AG04449 (cell line): Measurements from ENCODE around the gene KIAA0040.

ENCODE experiments used
- CTCF ChIA-PET: fragments of 350-600 bp; formaldehyde crosslinking; extraction: SDS; loops from one replicate; lab custom pipeline; 2021; ENCODE audit warnings: antibody characterized with exemption; lab: Yijun Ruan, JAX
- POLR2A ChIA-PET: fragments of 400-600, 350-600 bp; formaldehyde crosslinking; extraction: SDS; loops from one replicate; lab custom pipeline; 2020; ENCODE audit warnings: antibody characterized with exemption, inconsistent platforms; lab: Yijun Ruan, JAX
- DNase-seq: peaks from one replicate; pipeline ENCODE4 v3.0.0-alpha.2; 2010; ENCODE audit warnings: low read depth, low spot score
- H3K4me3 ChIP-seq: 2 replicates; pipeline ENCODE4 v1.5.1; 2011; ENCODE audit warnings: low read depth, mild to moderate bottlenecking, control low read depth, low read length
- TF ChIP-seq, protein P1 (sequence below): IDR thresholded peaks from one replicate; pipeline ENCODE4 v1.5.1; 2011; ENCODE audit warnings: mild to moderate bottlenecking, moderate library complexity, low read length, control low read depth, inconsistent platforms; ENCODE audit not compliant: insufficient read depth; ENCODE audit errors: missing control alignments

KIAA0040 gene

DNA sequence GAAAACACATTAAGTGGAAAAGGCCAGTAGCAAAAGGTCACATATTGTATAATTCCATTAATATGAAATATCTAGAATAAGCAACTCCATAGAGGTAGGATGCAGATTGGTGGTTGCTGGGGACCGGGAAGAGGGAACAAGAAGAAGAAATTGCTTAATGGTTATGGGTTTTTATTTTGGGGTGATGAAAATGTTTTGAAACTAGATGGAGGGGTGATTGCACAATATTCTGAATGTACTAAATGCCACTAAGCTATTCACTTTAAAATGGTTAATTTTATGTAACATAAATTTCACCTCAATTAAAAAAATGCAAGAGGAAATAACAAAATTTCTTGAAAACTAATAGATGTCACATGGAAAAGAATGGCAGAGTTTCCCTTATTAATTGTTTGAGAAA lies 6.7 kb downstream of the KIAA0040 start:
- CTCF ChIA-PET, result no interaction called here
- POLR2A ChIA-PET, result no interaction called here
- H3K4me3 ChIP-seq, result no peak overlapping the region
- TF ChIP-seq, protein P1, sequence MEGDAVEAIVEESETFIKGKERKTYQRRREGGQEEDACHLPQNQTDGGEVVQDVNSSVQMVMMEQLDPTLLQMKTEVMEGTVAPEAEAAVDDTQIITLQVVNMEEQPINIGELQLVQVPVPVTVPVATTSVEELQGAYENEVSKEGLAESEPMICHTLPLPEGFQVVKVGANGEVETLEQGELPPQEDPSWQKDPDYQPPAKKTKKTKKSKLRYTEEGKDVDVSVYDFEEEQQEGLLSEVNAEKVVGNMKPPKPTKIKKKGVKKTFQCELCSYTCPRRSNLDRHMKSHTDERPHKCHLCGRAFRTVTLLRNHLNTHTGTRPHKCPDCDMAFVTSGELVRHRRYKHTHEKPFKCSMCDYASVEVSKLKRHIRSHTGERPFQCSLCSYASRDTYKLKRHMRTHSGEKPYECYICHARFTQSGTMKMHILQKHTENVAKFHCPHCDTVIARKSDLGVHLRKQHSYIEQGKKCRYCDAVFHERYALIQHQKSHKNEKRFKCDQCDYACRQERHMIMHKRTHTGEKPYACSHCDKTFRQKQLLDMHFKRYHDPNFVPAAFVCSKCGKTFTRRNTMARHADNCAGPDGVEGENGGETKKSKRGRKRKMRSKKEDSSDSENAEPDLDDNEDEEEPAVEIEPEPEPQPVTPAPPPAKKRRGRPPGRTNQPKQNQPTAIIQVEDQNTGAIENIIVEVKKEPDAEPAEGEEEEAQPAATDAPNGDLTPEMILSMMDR, result no peak
- no peak for DNase-seq

DNA sequence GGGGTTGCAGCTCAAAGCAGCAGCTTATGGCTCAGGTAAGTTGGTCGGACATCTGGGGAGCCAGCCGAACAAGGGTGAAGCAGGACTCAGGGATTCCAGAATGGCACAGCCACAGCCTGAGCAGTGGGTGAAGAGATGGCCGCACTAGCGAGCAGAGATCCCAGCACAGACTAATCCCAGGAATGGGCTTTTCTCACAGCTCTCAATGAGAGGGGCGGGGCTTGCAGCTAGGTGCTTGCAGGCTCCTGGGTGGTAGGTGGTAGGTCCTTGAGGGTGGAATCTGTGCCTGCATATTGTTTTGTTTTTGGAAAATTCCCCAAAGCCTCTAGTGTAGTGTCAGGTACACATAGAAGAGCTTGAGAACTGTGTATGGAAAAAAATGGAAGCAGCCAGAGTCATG lies 9.0 kb downstream of the KIAA0040 start:
- no peak for DNase-seq
- POLR2A ChIA-PET, result no interaction called here
- TF ChIP-seq, protein P1, result no peak
- CTCF ChIA-PET, result interaction anchor here (2.3 kb wide), 1 partner anchor 32 kb away, joined by 6 read pairs; no protein-coding TSS in a partner anchor
- H3K4me3 ChIP-seq, result no peak overlapping the region

DNA sequence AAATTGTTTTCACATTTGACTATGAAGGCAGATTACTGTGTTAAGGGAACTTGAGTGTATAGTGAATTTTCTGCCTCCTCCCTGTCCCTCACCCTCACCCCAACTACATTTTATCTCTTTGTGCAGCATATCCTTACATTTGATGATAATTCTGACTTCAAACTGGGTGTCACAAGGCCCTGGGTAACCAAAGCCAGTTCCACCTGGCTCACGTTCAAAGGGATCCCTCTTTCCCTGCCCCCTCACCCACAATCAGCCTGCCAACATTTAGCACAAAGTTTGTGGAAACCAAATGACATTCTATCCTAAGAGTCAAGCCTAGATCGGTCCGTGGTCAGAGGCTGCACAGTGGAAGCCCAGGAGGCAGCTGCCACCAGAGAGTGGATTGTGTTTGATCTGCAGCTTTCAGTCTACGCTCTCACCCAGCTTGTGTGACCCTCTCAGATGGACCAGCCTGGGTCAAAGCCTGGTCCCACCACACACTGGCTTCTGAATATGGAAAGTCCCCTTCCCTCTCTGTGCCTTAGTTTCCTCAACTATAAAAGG lies 10.3 kb downstream of the KIAA0040 start:
- DNase-seq, result no peak
- POLR2A ChIA-PET, result no interaction called here
- TF ChIP-seq, protein P1, result no peak
- CTCF ChIA-PET, result interaction anchor here (2.3 kb wide), 1 partner anchor 30 kb away, joined by 6 read pairs; no protein-coding TSS in a partner anchor
- no peak overlapping the region for H3K4me3 ChIP-seq

DNA sequence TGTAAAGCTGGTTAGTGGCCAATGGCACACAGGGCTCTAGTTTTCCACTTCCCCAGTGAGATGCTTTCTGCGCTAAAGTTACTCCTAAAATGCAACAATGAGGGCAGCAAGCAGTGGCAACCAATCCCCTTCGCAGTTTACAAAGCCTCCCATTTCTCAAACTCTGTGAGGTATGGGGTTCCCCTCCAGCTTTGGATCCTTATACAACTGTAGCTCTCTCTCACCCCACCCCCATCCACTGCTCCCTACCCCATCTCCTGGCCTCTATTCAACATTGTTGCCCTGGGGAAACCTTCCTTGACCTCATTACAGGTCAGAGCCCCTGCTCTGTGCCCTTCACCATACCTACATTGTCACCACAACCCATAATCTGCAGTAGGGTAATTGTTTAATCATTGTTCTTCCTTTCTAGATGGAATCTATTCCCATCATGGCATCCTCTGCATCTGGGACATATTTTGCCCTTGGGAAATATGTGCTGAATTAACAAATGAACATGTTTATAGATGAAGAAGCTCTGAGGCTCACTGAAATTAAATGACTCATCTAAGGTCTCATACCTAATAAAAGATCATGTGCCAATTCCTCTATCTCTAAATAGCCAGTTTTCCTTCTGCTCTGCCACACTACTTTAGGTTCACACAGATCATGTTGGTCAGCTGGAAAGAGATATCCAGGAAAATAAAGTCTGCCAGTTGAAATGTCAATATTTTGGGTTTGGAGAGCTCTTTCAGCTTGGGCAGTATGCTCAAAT lies 12.6 kb downstream of the KIAA0040 start:
- POLR2A ChIA-PET, result interaction anchor here (0.7 kb wide), 1 partner anchor 47 kb away, joined by 3 read pairs; no protein-coding TSS in a partner anchor
- no peak for DNase-seq
- TF ChIP-seq, protein P1, result no peak
- CTCF ChIA-PET, result interaction anchor here (1.1 to 1.4 kb wide), 2 partner anchors 25 to 28 kb away, joined by 3 read pairs; no protein-coding TSS in a partner anchor
- no peak overlapping the region for H3K4me3 ChIP-seq

DNA sequence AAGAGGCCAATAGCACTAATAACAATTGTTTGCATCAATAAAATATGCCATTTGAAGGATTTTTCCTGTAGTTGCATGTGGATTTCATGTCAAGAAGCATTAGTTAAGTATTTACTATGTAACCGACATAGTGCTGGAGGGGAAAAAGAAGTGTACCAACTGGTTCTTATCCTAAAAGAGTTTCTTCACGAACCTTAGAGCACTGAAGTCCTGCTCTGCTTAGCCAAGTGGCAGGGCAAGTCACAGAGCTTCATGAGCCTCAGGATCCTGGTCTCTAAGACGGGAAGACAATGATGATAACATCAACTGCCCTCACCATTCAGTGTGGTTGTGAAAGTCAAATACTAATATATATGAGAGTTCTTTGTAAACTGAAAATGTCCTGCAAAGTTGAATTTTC lies 14.1 kb downstream of the KIAA0040 start:
- ChIA-PET POLR2A (no interaction called here), CTCF (no interaction called here)
- H3K4me3 ChIP-seq, result no peak overlapping the region
- no peak for DNase-seq
- TF ChIP-seq, protein P1, result no peak

DNA sequence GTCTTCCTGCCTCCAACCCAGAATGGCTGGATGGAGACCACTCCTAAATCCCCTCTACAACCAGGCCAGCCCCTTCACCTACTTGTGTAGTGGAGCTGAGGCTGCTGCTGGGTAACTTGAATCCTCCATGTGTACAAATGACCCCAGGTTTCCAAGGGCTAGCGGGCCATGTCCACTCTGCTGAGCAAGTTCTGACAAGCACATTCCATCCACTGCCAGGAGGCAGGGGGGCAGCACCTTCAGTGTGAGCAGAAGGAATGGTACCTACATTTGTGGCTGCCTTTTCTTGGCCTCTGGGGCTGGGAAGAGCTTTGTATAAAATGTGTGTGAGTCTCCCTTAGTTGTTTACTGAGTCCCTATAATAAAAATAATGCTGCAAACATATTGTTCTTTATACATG lies 14.5 kb downstream of the KIAA0040 start:
- no peak for DNase-seq
- ChIA-PET POLR2A (no interaction called here), CTCF (no interaction called here)
- H3K4me3 ChIP-seq, result no peak overlapping the region
- TF ChIP-seq, protein P1, result no peak
